ENCODE results near the gene ZNF189. TPM values are rescaled to one million over a fixed set of nuclear protein-coding genes. Genes with fewer than 3 reads are reported as not detected.

Gene ZNF189
- total RNA-seq, 4 donors from 2014 or later, result 9.7 to 42.8 (median 12.2) TPM

- Histone ChIP-seq H3K27ac (no peak overlapping the region), H3K9me3 (no peaks in the 10 kb centered on the region), H3K36me3 (no peaks in the 10 kb centered on the region), H3K27me3 (no peaks in the 10 kb centered on the region), H3K4me1 (no peaks in the 10 kb centered on the region), H3K4me3 (no peak overlapping the region)
- in situ Hi-C loops (cut with MboI; ENCODE audit: low sequenced_read_pairs in 4 of 4) (loop anchor here in 3 of 4 donors (5.0 kb wide), 1 partner anchor 75 kb away; the partner anchor contains the start of gene RNF20 (in 3 of the 3)), intact Hi-C loops (cut with DNase I; ENCODE audit: low total_unique reads) (no loop called here)
- ATAC-seq, result no peak
- TF ChIP-seq CTCF (IDR thresholded peaks at IDR 0.05 in 4 of 5, conservative IDR thresholded peaks at IDR 0.05 in 1 of 5) (no peak), POLR2A (IDR thresholded peaks at IDR 0.05) (no peak)
- DNase-seq, result no peak
These were observed 58.4 kb downstream of the ZNF189 start for GRCh38 chr9:101457003-101457402.

DNA sequence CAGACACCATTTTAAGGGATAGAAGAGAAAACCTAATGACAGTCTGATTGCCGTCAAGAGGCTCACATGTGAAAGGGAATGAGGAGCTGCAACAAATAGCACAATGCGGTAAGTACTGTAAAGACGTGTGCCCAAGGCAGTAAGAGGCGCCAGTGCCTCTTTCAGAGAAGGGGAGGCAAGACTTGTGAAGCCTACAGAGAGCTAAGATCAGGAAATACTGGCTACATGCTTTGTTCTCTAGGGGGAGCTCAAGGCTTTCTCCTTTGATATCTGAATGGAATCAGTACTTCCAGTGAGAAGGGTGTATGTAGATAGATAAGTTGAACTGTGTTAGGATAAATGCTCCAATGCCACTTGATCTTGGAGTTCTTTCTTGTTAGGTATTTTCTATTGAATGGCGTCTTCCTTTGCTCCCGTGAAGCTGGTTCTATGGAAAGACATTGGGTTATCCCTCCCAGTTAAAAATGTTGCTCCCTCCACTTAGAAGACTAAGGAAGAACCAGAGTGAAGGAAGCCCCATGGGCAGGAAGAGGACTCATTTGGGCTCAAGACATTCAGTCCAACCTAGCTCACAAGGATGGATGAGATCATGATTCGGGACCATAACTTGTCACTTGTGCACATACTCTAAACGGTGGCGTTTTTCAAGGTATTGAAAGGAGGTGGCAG, 60.4 kb downstream of the ZNF189 start:
- in situ Hi-C loops (cut with MboI; ENCODE audit: low sequenced_read_pairs in 4 of 4) (loop anchor here in 3 of 4 donors (5.0 kb wide), 1 partner anchor 73 kb away; the partner anchor contains the start of gene RNF20 (in 3 of the 3)), intact Hi-C loops (cut with DNase I; ENCODE audit: low total_unique reads) (loop anchor here (1.0 kb wide), 1 partner anchor 71 kb away; no protein-coding TSS in a partner anchor)
- Histone ChIP-seq H3K4me3 (no peak overlapping the region), H3K27me3 (peaks cover 0 to 5% (median 0%) of the 10 kb centered on the region in 3 donors), H3K27ac (no peak overlapping the region), H3K36me3 (no peaks in the 10 kb centered on the region), H3K9me3 (no peaks in the 10 kb centered on the region), H3K4me1 (no peaks in the 10 kb centered on the region)
- no peak for DNase-seq
- TF ChIP-seq CTCF (IDR thresholded peaks at IDR 0.05 in 4 of 5, conservative IDR thresholded peaks at IDR 0.05 in 1 of 5) (peak; percentile 14 to 75 (median 52)), POLR2A (IDR thresholded peaks at IDR 0.05) (no peak)
- ATAC-seq, result peak; percentile 83 to 85

Other genes with a start within 250 kb of the ZNF189 start
- gene BAAT, start 13.8 kb upstream of the ZNF189 start, total RNA-seq, result 1 to 10 TPM in 3 of 4 donors, not detected in 1; 1.2 to 3.8 (median 1.3) TPM
- 10 to 100 TPM in 2 of 4 donors, 1 to 10 TPM in 2; 6.3 to 13.7 (median 10.2) TPM for gene MRPL50, start 233 bp upstream of the ZNF189 start, total RNA-seq
- 1 to 10 TPM in 2 of 4 donors, not detected in 2; 5.1 to 8.7 TPM for gene ALDOB, start 36.9 kb downstream of the ZNF189 start, total RNA-seq
- 10 to 100 TPM; 26.6 to 34.4 (median 29.7) TPM for gene RNF20, start 135.0 kb downstream of the ZNF189 start, total RNA-seq
- not detected for gene PPP3R2, start 196.1 kb downstream of the ZNF189 start, total RNA-seq